Measurements from ENCODE around the gene LRRC25. TPM values are rescaled to one million over a fixed set of nuclear protein-coding genes. Genes with fewer than 3 reads are reported as not detected.

Gene LRRC25
- total and polyA plus RNA-seq, 2 of the 4 experiments (the other 2 are of a cell fraction): 0.03 TPM; not detected in 1

GRCh38 chr19:18388100-18388959 is 9.1 kb downstream of the LRRC25 start:
- Histone ChIP-seq H2BK5ac (ENCODE audit: low read depth, low read length, poor library complexity, severe bottlenecking) (no peak overlapping the region), H3K18ac (ENCODE audit: low read depth, low read length) (no peak overlapping the region), H2AK9ac (replicated peaks; ENCODE audit: low read depth, low read length, poor library complexity) (peak overlapping the region; percentile 93), H3K4me2 (ENCODE audit: low read depth, low read length) (peak overlapping the region; percentile 59), H3K27me3 (ENCODE audit: control insufficient read depth, insufficient read depth, low read length) (no peaks in the 10 kb centered on the region), H2AK5ac (ENCODE audit: low read depth, low read length) (0 out of 2 replicates have a peak overlapping the region, but pooled peaks have one; percentile 27), H2BK15ac (ENCODE audit: low read depth, low read length) (no peak overlapping the region; the same call in 2 of the 3 replicates), H2AFZ (replicated peaks; ENCODE audit: low read length, poor library complexity) (peak overlapping the region; percentile 93), H4K8ac (ENCODE audit: low read depth in 2 of 2, low read length in 2 of 2) (peak overlapping the region in 1 of 2 experiments; percentile 69; a peak in 1 of 4 replicates), H3K9me3 (ENCODE audit: control insufficient read depth, insufficient read depth, low read length) (no peaks in the 10 kb centered on the region), H3K4ac (ENCODE audit: low read depth, low read length) (peak overlapping the region; percentile 29), H3K23ac (ENCODE audit: low read depth, low read length) (no peak overlapping the region; the same call in 1 of the 2 replicates), H3K4me1 (ENCODE audit: control insufficient read depth, insufficient read depth, low read length) (peaks cover 7% of the 10 kb centered on the region; the same call in 1 of the 2 replicates), H3K27ac (ENCODE audit: insufficient read depth, low read length) (no peak overlapping the region), H2BK120ac (ENCODE audit: low read depth, low read length) (peak overlapping the region; percentile 40), H3K56ac (ENCODE audit: extremely low read depth, insufficient read depth, low read length) (no peak overlapping the region), H4K20me1 (ENCODE audit: insufficient read depth, low read length) (peaks cover 24% of the 10 kb centered on the region), H3K36me3 (ENCODE audit: control insufficient read depth, insufficient read depth, low read length) (peaks cover 9% of the 10 kb centered on the region; the same call in 1 of the 2 replicates), H4K5ac (ENCODE audit: low read depth, low read length) (no peak overlapping the region), H3K9me1 (ENCODE audit: insufficient read depth, low read length) (peaks cover 5% of the 10 kb centered on the region; the same call in 1 of the 2 replicates), H3K14ac (replicated peaks; ENCODE audit: low read depth, low read length) (0 out of 2 replicates have a peak overlapping the region, but pooled peaks have one; percentile 40), H3K4me3 (ENCODE audit: insufficient read depth, low read depth, low read length) (peak overlapping the region; percentile 13), H2BK20ac (ENCODE audit: low read depth, low read length) (no peak overlapping the region; the same call in 1 of the 2 replicates), H3K9ac (ENCODE audit: low read depth, low read length) (no peak overlapping the region), H3K79me1 (ENCODE audit: low read depth in 1 of 2, low read length in 2 of 2) (peaks cover 0 to 34% of the 10 kb centered on the region in 2 experiments; a peak in 3 of 4 replicates), H4K91ac (ENCODE audit: insufficient read depth, low read depth, low read length) (no peak overlapping the region; the same call in 1 of the 2 replicates)
- BruUV-seq (replicated peaks): no TSS peak
- TF ChIP-seq MXI1 (IDR thresholded peaks at IDR 0.05; ENCODE audit: borderline replicate concordance, low read depth, low read length): no peak
- TF ChIP-seq FOS (IDR thresholded peaks at IDR 0.05; ENCODE audit: low read depth, low read length): no peak
- TF ChIP-seq USF2 (IDR thresholded peaks at IDR 0.05; ENCODE audit: low read depth, low read length): no peak
- TF ChIP-seq SMC3 (IDR thresholded peaks at IDR 0.05; ENCODE audit: low read depth, low read length): peak; percentile 68
- no peak for TF ChIP-seq NFE2L2 (IDR thresholded peaks at IDR 0.05; ENCODE audit: low read depth, low read length)
- TF ChIP-seq RFX5 (IDR thresholded peaks at IDR 0.05; ENCODE audit: low read depth, low read length): no peak
- TF ChIP-seq BHLHE40 (IDR thresholded peaks at IDR 0.05; ENCODE audit: low read depth, low read length): no peak
- TF ChIP-seq, protein P1, sequence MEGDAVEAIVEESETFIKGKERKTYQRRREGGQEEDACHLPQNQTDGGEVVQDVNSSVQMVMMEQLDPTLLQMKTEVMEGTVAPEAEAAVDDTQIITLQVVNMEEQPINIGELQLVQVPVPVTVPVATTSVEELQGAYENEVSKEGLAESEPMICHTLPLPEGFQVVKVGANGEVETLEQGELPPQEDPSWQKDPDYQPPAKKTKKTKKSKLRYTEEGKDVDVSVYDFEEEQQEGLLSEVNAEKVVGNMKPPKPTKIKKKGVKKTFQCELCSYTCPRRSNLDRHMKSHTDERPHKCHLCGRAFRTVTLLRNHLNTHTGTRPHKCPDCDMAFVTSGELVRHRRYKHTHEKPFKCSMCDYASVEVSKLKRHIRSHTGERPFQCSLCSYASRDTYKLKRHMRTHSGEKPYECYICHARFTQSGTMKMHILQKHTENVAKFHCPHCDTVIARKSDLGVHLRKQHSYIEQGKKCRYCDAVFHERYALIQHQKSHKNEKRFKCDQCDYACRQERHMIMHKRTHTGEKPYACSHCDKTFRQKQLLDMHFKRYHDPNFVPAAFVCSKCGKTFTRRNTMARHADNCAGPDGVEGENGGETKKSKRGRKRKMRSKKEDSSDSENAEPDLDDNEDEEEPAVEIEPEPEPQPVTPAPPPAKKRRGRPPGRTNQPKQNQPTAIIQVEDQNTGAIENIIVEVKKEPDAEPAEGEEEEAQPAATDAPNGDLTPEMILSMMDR (conservative IDR thresholded peaks at IDR 0.05; ENCODE audit: low read depth, low read length): peak; percentile 87
- no peak for TF ChIP-seq ELK1 (IDR thresholded peaks at IDR 0.05; ENCODE audit: borderline replicate concordance, low read depth, low read length)
- no peak for TF ChIP-seq MAFK (IDR thresholded peaks at IDR 0.05; ENCODE audit: low read depth, low read length)
- TF ChIP-seq RAD21 (IDR thresholded peaks at IDR 0.05; ENCODE audit: low read length): peak; percentile 66
- TF ChIP-seq MAZ (IDR thresholded peaks at IDR 0.05; ENCODE audit: borderline replicate concordance, low read depth, low read length): no peak
- ATAC-seq (ENCODE audit: low read depth) (peak; percentile 72), DNase-seq (no peak)
- CTCF ChIA-PET: interaction anchor here (0.6 to 1.3 kb wide), 10 partner anchors 8 to 69 kb away, joined by 3 to 4 read pairs (median 3); partner anchors contain the start of gene LRRC25
- dilution Hi-C loops (cut with HindIII; ENCODE audit: low sequenced_read_pairs, unreplicated experiment) (no loop called here), in situ Hi-C loops (cut with MboI; ENCODE audit: low sequenced_read_pairs) (no loop called here), intact Hi-C loops (cut with micrococcal nuclease) (no loop called here)
- WGBS, 2 experiments (ENCODE audit: extremely low coverage in 2 of 2, insufficient read length in 1 of 2): 13% methylated on average over 50 of the region's 86 CpGs; no CpG with 5 or more reads in 1 of the 2 experiments
- POLR2A ChIA-PET (ENCODE audit: unreplicated experiment): no interaction called here
